ENCODE results near the gene GALNS.
"Not testable (repeated sequence)": the region's sequence is repeated elsewhere in the genome, so short reads cannot be mapped to it uniquely, and the experiment has no call there.

Gene GALNS

DNA sequence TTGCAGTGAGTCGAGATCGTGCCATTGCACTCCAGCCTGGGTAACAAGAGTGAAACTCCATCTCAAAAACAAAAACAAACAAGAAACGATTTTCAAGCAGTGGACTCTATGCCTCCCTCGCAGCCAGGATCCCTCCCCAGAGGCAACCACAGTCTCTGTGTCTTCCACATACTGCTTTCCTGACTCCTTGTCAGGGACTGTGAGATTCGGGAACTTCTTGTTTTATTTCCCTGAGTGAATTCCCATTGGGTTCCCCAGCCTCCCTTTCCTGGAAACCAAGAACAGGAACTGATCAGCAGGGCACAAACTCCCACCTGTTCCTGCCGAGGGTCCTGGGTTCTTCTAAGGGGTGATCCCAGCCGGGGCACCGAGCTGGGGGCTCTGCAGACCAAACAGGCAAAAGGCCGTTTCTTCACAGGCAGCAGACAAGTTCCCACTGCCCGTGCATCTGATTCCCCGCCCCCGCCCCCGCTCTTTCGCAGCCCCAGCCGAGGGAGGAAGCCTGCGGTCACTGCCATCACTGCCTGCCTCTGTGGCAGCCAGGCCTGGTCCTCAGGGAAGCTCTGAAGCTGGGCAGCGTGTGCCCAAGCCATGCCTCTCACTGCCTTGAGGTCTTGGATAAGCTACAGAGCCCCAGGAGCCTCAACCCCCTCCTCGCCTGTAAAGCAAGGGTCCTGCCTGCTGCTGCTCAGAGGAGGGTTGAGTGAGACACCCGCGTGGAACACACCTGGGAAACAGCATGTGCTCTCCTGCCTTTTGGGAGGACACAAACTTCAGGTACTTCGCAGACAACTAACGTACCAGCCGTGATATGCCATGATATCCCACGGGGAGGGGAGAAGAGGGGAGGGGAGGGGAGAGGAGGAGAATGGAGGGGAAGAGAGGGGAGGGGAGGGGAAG is 66.2 kb downstream of the GALNS start:
- Histone ChIP-seq H3K36me3 (ENCODE audit: low read length) (no peaks in the 10 kb centered on the region), H3K27me3 (ENCODE audit: low read length) (no peaks in the 10 kb centered on the region), H3K27ac (ENCODE audit: low read depth, low read length) (no peak overlapping the region), H3K4me3 (ENCODE audit: insufficient read depth, low read length, poor library complexity, severe bottlenecking) (no peak overlapping the region), H3K4me2 (ENCODE audit: low read depth, low read length, poor library complexity, severe bottlenecking) (no peak overlapping the region), H2AFZ (ENCODE audit: low read depth, low read length, severe bottlenecking) (no peak overlapping the region), H4K20me1 (ENCODE audit: low read depth, low read length) (no peaks in the 10 kb centered on the region), H3K9me2 (replicated peaks; ENCODE audit: insufficient read depth, low read length) (no peaks in the 10 kb centered on the region), H3K9me3 (ENCODE audit: insufficient read depth, low read length) (no peaks in the 10 kb centered on the region), H3K9ac (ENCODE audit: low read length) (no peak overlapping the region), H3F3A (ENCODE audit: insufficient read depth) (no peaks in the 10 kb centered on the region), H3K79me2 (ENCODE audit: insufficient read depth, low read length) (no peaks in the 10 kb centered on the region)
- TF ChIP-seq EZH2phosphoT487 (conservative IDR thresholded peaks at IDR 0.05; ENCODE audit: low read length) = no peak
- TF ChIP-seq, protein P1, sequence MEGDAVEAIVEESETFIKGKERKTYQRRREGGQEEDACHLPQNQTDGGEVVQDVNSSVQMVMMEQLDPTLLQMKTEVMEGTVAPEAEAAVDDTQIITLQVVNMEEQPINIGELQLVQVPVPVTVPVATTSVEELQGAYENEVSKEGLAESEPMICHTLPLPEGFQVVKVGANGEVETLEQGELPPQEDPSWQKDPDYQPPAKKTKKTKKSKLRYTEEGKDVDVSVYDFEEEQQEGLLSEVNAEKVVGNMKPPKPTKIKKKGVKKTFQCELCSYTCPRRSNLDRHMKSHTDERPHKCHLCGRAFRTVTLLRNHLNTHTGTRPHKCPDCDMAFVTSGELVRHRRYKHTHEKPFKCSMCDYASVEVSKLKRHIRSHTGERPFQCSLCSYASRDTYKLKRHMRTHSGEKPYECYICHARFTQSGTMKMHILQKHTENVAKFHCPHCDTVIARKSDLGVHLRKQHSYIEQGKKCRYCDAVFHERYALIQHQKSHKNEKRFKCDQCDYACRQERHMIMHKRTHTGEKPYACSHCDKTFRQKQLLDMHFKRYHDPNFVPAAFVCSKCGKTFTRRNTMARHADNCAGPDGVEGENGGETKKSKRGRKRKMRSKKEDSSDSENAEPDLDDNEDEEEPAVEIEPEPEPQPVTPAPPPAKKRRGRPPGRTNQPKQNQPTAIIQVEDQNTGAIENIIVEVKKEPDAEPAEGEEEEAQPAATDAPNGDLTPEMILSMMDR (IDR thresholded peaks at IDR 0.05; ENCODE audit: insufficient read depth, low read length, poor library complexity, severe bottlenecking) = no peak

DNA sequence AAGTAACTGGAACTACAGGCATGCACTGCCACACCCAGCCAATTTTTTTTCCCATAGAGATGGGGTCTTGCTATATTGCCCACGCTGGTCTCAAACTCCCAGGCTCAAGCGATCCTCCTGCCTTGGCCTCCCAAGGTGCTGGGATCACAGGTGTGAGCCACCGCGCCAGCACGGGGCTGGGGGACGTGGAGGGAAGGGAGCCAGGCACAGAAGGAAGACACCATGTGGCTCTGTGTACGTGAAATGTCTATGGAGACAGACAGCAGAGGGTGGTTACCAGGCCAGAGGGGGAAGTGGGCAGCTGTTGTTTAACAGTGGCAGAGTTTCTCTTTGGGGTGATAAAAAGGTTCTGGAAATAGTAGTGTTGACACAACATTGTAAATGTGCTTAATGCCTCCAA is 67.2 kb downstream of the GALNS start:
- Histone ChIP-seq H3K27ac (ENCODE audit: low read depth, low read length) (no peak overlapping the region), H2AFZ (ENCODE audit: low read depth, low read length, severe bottlenecking) (no peak overlapping the region), H3K4me3 (ENCODE audit: insufficient read depth, low read length, poor library complexity, severe bottlenecking) (no peak overlapping the region), H3K9me3 (ENCODE audit: insufficient read depth, low read length) (no peaks in the 10 kb centered on the region), H3K4me2 (ENCODE audit: low read depth, low read length, poor library complexity, severe bottlenecking) (no peak overlapping the region), H3K9ac (ENCODE audit: low read length) (no peak overlapping the region), H4K20me1 (ENCODE audit: low read depth, low read length) (no peaks in the 10 kb centered on the region), H3K9me2 (replicated peaks; ENCODE audit: insufficient read depth, low read length) (no peaks in the 10 kb centered on the region), H3F3A (ENCODE audit: insufficient read depth) (no peaks in the 10 kb centered on the region), H3K27me3 (ENCODE audit: low read length) (no peaks in the 10 kb centered on the region), H3K36me3 (ENCODE audit: low read length) (no peaks in the 10 kb centered on the region), H3K79me2 (ENCODE audit: insufficient read depth, low read length) (no peaks in the 10 kb centered on the region)
- TF ChIP-seq, protein P1 (IDR thresholded peaks at IDR 0.05; ENCODE audit: insufficient read depth, low read length, poor library complexity, severe bottlenecking) = no peak
- no peak for TF ChIP-seq EZH2phosphoT487 (conservative IDR thresholded peaks at IDR 0.05; ENCODE audit: low read length)

DNA sequence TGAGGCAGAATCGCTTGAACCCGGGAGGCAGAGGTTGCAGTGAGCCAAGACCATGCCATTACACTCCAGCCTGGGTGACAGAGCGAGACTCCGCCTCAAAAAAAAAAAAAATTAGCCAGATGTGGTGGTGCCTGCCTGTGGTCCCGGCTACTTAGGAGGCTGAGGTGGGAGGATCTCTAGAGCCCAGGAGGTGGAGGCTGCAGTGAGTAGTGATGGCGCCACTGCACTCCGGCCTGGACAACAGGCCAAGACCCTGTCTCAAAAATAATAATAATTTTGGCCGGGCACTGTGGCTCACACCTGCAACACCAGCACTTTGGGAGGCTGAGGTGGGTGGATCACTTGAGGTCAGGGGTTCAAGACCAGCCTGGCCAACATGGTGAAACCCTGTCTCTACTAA is 68.0 kb downstream of the GALNS start:
- H3K9ac ChIP-seq (ENCODE audit: low read length); H3K27ac ChIP-seq (ENCODE audit: low read depth, low read length); H3K9me2 ChIP-seq (replicated peaks; ENCODE audit: insufficient read depth, low read length); H3K4me2 ChIP-seq (ENCODE audit: low read depth, low read length, poor library complexity, severe bottlenecking); H4K20me1 ChIP-seq (ENCODE audit: low read depth, low read length); H2AFZ ChIP-seq (ENCODE audit: low read depth, low read length, severe bottlenecking); H3K27me3 ChIP-seq (ENCODE audit: low read length); H3K9me3 ChIP-seq (ENCODE audit: insufficient read depth, low read length); H3K79me2 ChIP-seq (ENCODE audit: insufficient read depth, low read length); H3K36me3 ChIP-seq (ENCODE audit: low read length); H3K4me3 ChIP-seq (ENCODE audit: insufficient read depth, low read length, poor library complexity, severe bottlenecking); H3F3A ChIP-seq (ENCODE audit: insufficient read depth): not testable (repeated sequence)

DNA sequence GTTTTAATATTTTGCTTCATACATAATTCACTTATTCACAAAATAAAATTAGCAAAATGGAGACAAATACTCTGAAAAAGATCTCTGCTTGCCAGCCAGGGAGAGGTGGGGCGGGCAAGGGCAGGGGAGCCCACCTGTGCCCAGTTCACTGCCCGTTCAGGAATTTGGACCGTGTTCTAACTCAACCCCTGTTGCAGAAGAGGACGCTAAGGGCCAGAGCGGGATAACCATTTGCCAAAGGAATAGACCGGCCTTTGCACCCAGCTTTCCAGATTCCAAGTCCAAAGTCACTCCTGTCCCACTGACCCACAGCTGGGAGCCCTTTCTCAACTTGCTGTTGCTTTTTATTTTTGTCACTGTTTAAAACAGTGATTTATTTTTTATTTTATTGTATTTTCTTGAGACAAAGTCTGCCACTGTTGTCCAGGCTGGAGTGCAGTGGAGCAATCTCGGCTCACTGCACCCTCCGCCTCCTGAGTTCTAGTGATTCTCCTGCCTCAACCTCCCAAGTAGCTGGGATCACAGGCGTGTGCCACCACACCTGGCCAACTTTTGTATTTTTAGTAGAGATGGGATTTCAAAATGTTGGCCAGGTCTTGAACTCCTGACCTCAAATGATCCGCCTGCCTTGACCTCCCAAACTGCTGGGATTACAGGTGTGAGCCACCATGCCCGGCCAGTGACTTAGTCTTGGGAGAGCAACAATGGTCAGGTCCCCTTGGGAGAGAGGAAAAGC is 69.0 kb downstream of the GALNS start:
- no peaks in the 10 kb centered on the region for H3F3A ChIP-seq (ENCODE audit: insufficient read depth)
- TF ChIP-seq EZH2phosphoT487 (conservative IDR thresholded peaks at IDR 0.05; ENCODE audit: low read length) = no peak
- TF ChIP-seq, protein P1 (IDR thresholded peaks at IDR 0.05; ENCODE audit: insufficient read depth, low read length, poor library complexity, severe bottlenecking) = no peak
- no peaks in the 10 kb centered on the region for H3K27me3 ChIP-seq (ENCODE audit: low read length)
- H3K36me3 ChIP-seq (ENCODE audit: low read length) = no peaks in the 10 kb centered on the region
- no peaks in the 10 kb centered on the region for H3K9me2 ChIP-seq (replicated peaks; ENCODE audit: insufficient read depth, low read length)
- H3K9me3 ChIP-seq (ENCODE audit: insufficient read depth, low read length) = no peaks in the 10 kb centered on the region
- H4K20me1 ChIP-seq (ENCODE audit: low read depth, low read length) = no peaks in the 10 kb centered on the region
- H2AFZ ChIP-seq (ENCODE audit: low read depth, low read length, severe bottlenecking) = no peak overlapping the region
- no peak overlapping the region for H3K27ac ChIP-seq (ENCODE audit: low read depth, low read length)
- no peak overlapping the region for H3K4me2 ChIP-seq (ENCODE audit: low read depth, low read length, poor library complexity, severe bottlenecking)
- H3K79me2 ChIP-seq (ENCODE audit: insufficient read depth, low read length) = no peaks in the 10 kb centered on the region
- H3K9ac ChIP-seq (ENCODE audit: low read length) = no peak overlapping the region
- H3K4me3 ChIP-seq (ENCODE audit: insufficient read depth, low read length, poor library complexity, severe bottlenecking) = no peak overlapping the region

Data from SU-DHL-6 (cell line).